Measurements from ENCODE around the gene AVPR2.

- no peak for TF ChIP-seq CTCF (conservative IDR thresholded peaks at IDR 0.05; ENCODE audit: low read depth, low read length)
- TF ChIP-seq EZH2 (IDR thresholded peaks at IDR 0.05; ENCODE audit: low read length, unreplicated experiment), result no peak
- TF ChIP-seq EZH2phosphoT487 (IDR thresholded peaks at IDR 0.05; ENCODE audit: borderline replicate concordance, low read length), result no peak
These were observed 51.8 kb downstream of the AVPR2 start for GRCh38 chrX:153956044-153956907.
